ENCODE measurements around the gene FXYD5. TPM values are rescaled to one million over a fixed set of nuclear protein-coding genes. Genes with fewer than 3 reads are reported as not detected.
A peak's percentile ranks its signal among the peaks of the same experiment; 100 is the strongest.

The FXYD5 gene
- total RNA-seq, 5 donors from 2014 or later (not counting 1 experiment from before 2014, with no cell fraction given): 440 to 616 (median 504) TPM

GRCh38 chr19:35119578-35120155, 34.9 kb upstream of the FXYD5 start:
- H3K27me3 Mint-ChIP-seq: peaks cover 0 to 1% of the 10 kb centered on the region in 2 donors
- no peaks in the 10 kb centered on the region for H3K9me3 Mint-ChIP-seq
- H3K27ac Mint-ChIP-seq: no peak overlapping the region
- DNase-seq (no peak), ATAC-seq (replicated peaks in 1 of 4) (no peak)
- no peaks in the 10 kb centered on the region for H3K9me3 ChIP-seq
- peaks cover 0 to 12% of the 10 kb centered on the region in 2 experiments for H3K4me1 ChIP-seq (ENCODE audit: control insufficient read depth in 1 of 2, extremely low read depth in 1 of 2, insufficient read depth in 2 of 2, low read length in 2 of 2)
- WGBS (ENCODE audit: insufficient coverage): 90% methylated on average over 4 of the region's 9 CpGs
- CTCF ChIA-PET: no interaction called here
- no peak overlapping the region for H3K4me3 Mint-ChIP-seq
- H3K4me1 Mint-ChIP-seq: peaks cover 12 to 14% (median 12%) of the 10 kb centered on the region in 3 donors
- H3K27ac ChIP-seq (ENCODE audit: low read length): no peak overlapping the region
- H3K36me3 ChIP-seq (ENCODE audit: control insufficient read depth in 2 of 2, extremely low read depth in 1 of 2, insufficient read depth in 1 of 2, low read length in 1 of 2): no peaks in the 10 kb centered on the region
- H3K36me3 Mint-ChIP-seq: no peaks in the 10 kb centered on the region
- peaks cover 0 to 13% of the 10 kb centered on the region in 2 experiments for H3K27me3 ChIP-seq (replicated peaks in 1 of 2; ENCODE audit: control insufficient read depth in 2 of 2, extremely low read depth in 1 of 2, insufficient read depth in 2 of 2, low read length in 1 of 2)
- POLR2A ChIA-PET: no interaction called here
- H3K4me3 ChIP-seq (ENCODE audit: control insufficient read depth in 1 of 2, extremely low read depth in 1 of 2, low read length in 1 of 2): no peak overlapping the region

- Mint-ChIP-seq H3K36me3 (no peaks in the 10 kb centered on the region), H3K27ac (no peak overlapping the region), H3K27me3 (no peaks in the 10 kb centered on the region), H3K4me1 (peaks cover 14 to 15% (median 14%) of the 10 kb centered on the region in 3 donors), H3K9me3 (no peaks in the 10 kb centered on the region), H3K4me3 (no peak overlapping the region)
- DNase-seq (no peak), ATAC-seq (replicated peaks in 1 of 4) (no peak)
- H3K36me3 ChIP-seq (ENCODE audit: control insufficient read depth in 2 of 2, extremely low read depth in 1 of 2, insufficient read depth in 1 of 2, low read length in 1 of 2): no peaks in the 10 kb centered on the region
- H3K4me1 ChIP-seq (ENCODE audit: control insufficient read depth in 1 of 2, extremely low read depth in 1 of 2, insufficient read depth in 2 of 2, low read length in 2 of 2): peaks cover 0 to 12% of the 10 kb centered on the region in 2 experiments
- H3K9me3 ChIP-seq: no peaks in the 10 kb centered on the region
- CTCF ChIA-PET: no interaction called here
- no peak overlapping the region for H3K4me3 ChIP-seq (ENCODE audit: control insufficient read depth in 1 of 2, extremely low read depth in 1 of 2, low read length in 1 of 2)
- peaks cover 0 to 5% of the 10 kb centered on the region in 2 experiments for H3K27me3 ChIP-seq (replicated peaks in 1 of 2; ENCODE audit: control insufficient read depth in 2 of 2, extremely low read depth in 1 of 2, insufficient read depth in 2 of 2, low read length in 1 of 2)
- 100% methylated on average over 1 of the region's 7 CpGs for WGBS (ENCODE audit: insufficient coverage)
- POLR2A ChIA-PET: no interaction called here
- no peak overlapping the region for H3K27ac ChIP-seq (ENCODE audit: low read length)
Measured at GRCh38 chr19:35120492-35120891, 34.0 kb upstream of the FXYD5 start.

GRCh38 chr19:35120898-35121297, 33.6 kb upstream of the FXYD5 start:
- Histone ChIP-seq H3K27me3 (replicated peaks in 1 of 2; ENCODE audit: control insufficient read depth in 2 of 2, extremely low read depth in 1 of 2, insufficient read depth in 2 of 2, low read length in 1 of 2) (peaks cover 0 to 5% of the 10 kb centered on the region in 2 experiments), H3K27ac (ENCODE audit: low read length) (no peak overlapping the region), H3K4me3 (ENCODE audit: control insufficient read depth in 1 of 2, extremely low read depth in 1 of 2, low read length in 1 of 2) (no peak overlapping the region), H3K9me3 (no peaks in the 10 kb centered on the region), H3K36me3 (ENCODE audit: control insufficient read depth in 2 of 2, extremely low read depth in 1 of 2, insufficient read depth in 1 of 2, low read length in 1 of 2) (no peaks in the 10 kb centered on the region), H3K4me1 (ENCODE audit: control insufficient read depth in 1 of 2, extremely low read depth in 1 of 2, insufficient read depth in 2 of 2, low read length in 2 of 2) (peaks cover 0 to 12% of the 10 kb centered on the region in 2 experiments)
- Mint-ChIP-seq H3K4me3 (no peak overlapping the region), H3K9me3 (no peaks in the 10 kb centered on the region), H3K27me3 (no peaks in the 10 kb centered on the region), H3K27ac (no peak overlapping the region), H3K36me3 (no peaks in the 10 kb centered on the region), H3K4me1 (peaks cover 14 to 18% (median 14%) of the 10 kb centered on the region in 3 donors)
- CTCF ChIA-PET: no interaction called here
- no peak for DNase-seq
- 96% methylated on average over 3 of the region's 7 CpGs for WGBS (ENCODE audit: insufficient coverage)
- POLR2A ChIA-PET: no interaction called here
- no peak for ATAC-seq (replicated peaks in 1 of 4)

- Mint-ChIP-seq H3K4me1 (peaks cover 14 to 18% (median 14%) of the 10 kb centered on the region in 3 donors), H3K4me3 (no peak overlapping the region), H3K9me3 (no peaks in the 10 kb centered on the region), H3K27ac (no peak overlapping the region), H3K36me3 (no peaks in the 10 kb centered on the region), H3K27me3 (no peaks in the 10 kb centered on the region)
- Histone ChIP-seq H3K27me3 (replicated peaks in 1 of 2; ENCODE audit: control insufficient read depth in 2 of 2, extremely low read depth in 1 of 2, insufficient read depth in 2 of 2, low read length in 1 of 2) (peaks cover 0 to 5% of the 10 kb centered on the region in 2 experiments), H3K27ac (ENCODE audit: low read length) (no peak overlapping the region), H3K9me3 (no peaks in the 10 kb centered on the region), H3K36me3 (ENCODE audit: control insufficient read depth in 2 of 2, extremely low read depth in 1 of 2, insufficient read depth in 1 of 2, low read length in 1 of 2) (no peaks in the 10 kb centered on the region), H3K4me1 (ENCODE audit: control insufficient read depth in 1 of 2, extremely low read depth in 1 of 2, insufficient read depth in 2 of 2, low read length in 2 of 2) (peaks cover 0 to 12% of the 10 kb centered on the region in 2 experiments), H3K4me3 (ENCODE audit: control insufficient read depth in 1 of 2, extremely low read depth in 1 of 2, low read length in 1 of 2) (no peak overlapping the region)
- WGBS (ENCODE audit: insufficient coverage): 95% methylated on average over 7 of the region's 19 CpGs
- DNase-seq (no peak), ATAC-seq (replicated peaks in 1 of 4) (no peak)
- ChIA-PET CTCF (no interaction called here), POLR2A (no interaction called here)
Measured at GRCh38 chr19:35122687-35123551, 31.6 kb upstream of the FXYD5 start.

DNA sequence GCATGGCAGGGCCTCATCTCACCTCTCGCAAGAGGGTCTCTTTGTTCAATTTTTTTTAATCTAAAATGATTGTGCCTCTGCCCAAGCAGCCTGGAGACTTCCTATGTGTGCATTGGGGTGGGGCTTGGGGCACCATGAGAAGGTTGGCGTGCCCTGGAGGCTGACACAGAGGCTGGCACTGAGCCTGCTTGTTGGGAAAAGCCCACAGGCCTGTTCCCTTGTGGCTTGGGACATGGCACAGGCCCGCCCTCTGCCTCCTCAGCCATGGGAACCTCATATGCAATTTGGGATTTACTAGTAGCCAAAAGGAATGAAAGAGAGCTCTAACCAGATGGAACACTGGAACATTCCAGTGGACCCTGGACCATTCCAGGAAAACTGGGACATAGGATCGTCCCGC, 31.0 kb upstream of the FXYD5 start:
- Mint-ChIP-seq H3K27ac (peak overlapping the region; percentile 82 to 86), H3K36me3 (no peaks in the 10 kb centered on the region), H3K4me1 (peaks cover 14 to 18% (median 14%) of the 10 kb centered on the region in 3 donors), H3K4me3 (peak overlapping the region; percentile 79 to 87 (median 81)), H3K27me3 (no peaks in the 10 kb centered on the region), H3K9me3 (no peaks in the 10 kb centered on the region)
- DNase-seq: no peak
- Histone ChIP-seq H3K4me3 (ENCODE audit: control insufficient read depth in 1 of 2, extremely low read depth in 1 of 2, low read length in 1 of 2) (no peak overlapping the region), H3K27me3 (replicated peaks in 1 of 2; ENCODE audit: control insufficient read depth in 2 of 2, extremely low read depth in 1 of 2, insufficient read depth in 2 of 2, low read length in 1 of 2) (peaks cover 0 to 5% of the 10 kb centered on the region in 2 experiments), H3K27ac (ENCODE audit: low read length) (no peak overlapping the region), H3K4me1 (ENCODE audit: control insufficient read depth in 1 of 2, extremely low read depth in 1 of 2, insufficient read depth in 2 of 2, low read length in 2 of 2) (peaks cover 0 to 12% of the 10 kb centered on the region in 2 experiments), H3K9me3 (no peaks in the 10 kb centered on the region), H3K36me3 (ENCODE audit: control insufficient read depth in 2 of 2, extremely low read depth in 1 of 2, insufficient read depth in 1 of 2, low read length in 1 of 2) (no peaks in the 10 kb centered on the region)
- ATAC-seq (replicated peaks in 1 of 4): no peak
- CTCF ChIA-PET: interaction anchor here in 1 of 2 donors (0.6 to 1.7 kb wide), 3 partner anchors 18 to 469 kb away, joined by 3 to 18 read pairs (median 3); no protein-coding TSS in a partner anchor
- 100% methylated on average over 1 of the region's 5 CpGs for WGBS (ENCODE audit: insufficient coverage)
- POLR2A ChIA-PET: interaction anchor here in 1 of 2 donors (0.5 kb wide), 1 partner anchor 126 kb away, joined by 8 read pairs; no protein-coding TSS in a partner anchor
